ENCODE measurements around the gene TACC3.

Gene TACC3

DNA sequence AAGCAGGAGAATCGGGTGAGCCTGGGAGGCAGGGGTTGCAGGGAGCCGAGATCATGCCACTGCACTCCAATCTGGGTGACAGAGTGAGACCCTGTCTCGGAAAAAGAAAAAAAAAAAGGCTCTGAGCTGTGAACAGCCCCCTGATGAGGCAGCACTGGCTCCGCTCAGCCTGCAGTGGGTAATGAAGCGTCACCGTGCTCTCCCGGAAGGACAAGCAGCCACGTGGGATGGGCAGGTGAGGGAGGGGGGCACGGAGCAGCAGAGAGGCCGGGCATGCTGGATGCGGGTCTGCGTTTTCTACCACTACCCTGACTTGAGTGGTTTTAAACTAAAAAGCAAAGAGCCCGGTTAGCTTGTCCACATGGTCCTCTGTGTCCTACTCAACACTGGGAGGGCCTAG lies 15.5 kb downstream of the TACC3 start:
- Histone ChIP-seq H3K4me3 (ENCODE audit: low read length) (no peak overlapping the region), H3K4me1 (ENCODE audit: insufficient read depth, low read length) (no peaks in the 10 kb centered on the region), H3K27me3 (ENCODE audit: insufficient read depth, low read length) (no peaks in the 10 kb centered on the region), H3K36me3 (ENCODE audit: insufficient read depth, low read length) (peaks cover 85% of the 10 kb centered on the region), H3K9me3 (ENCODE audit: low read length) (peaks cover 19% of the 10 kb centered on the region), H2AFZ (ENCODE audit: low read depth, low read length) (no peak overlapping the region)

DNA sequence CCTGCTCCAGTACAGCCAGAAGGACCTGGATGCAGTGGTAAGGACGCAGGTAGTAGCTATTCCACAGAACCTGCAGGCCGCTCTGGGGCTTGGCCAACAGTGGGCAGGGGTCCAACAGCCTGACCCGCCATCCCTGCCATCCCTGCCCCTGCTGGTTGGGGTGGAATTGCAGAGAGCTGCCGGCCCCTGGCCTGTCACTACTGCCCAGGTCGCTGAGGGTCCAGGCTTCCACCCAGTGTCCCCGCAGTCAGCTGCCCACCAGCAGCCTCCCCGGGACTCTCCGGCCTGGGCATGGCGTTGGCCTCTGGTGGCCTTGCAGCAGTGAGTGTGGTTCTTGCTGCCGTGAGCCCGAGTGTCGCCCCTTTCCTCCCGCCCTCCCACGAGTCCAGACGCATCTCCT lies 16.3 kb downstream of the TACC3 start:
- H3K9me3 ChIP-seq (ENCODE audit: low read length): peaks cover 19% of the 10 kb centered on the region
- no peak overlapping the region for H2AFZ ChIP-seq (ENCODE audit: low read depth, low read length)
- no peaks in the 10 kb centered on the region for H3K27me3 ChIP-seq (ENCODE audit: insufficient read depth, low read length)
- peaks cover 82% of the 10 kb centered on the region for H3K36me3 ChIP-seq (ENCODE audit: insufficient read depth, low read length)
- H3K4me1 ChIP-seq (ENCODE audit: insufficient read depth, low read length): no peaks in the 10 kb centered on the region
- H3K4me3 ChIP-seq (ENCODE audit: low read length): no peak overlapping the region

DNA sequence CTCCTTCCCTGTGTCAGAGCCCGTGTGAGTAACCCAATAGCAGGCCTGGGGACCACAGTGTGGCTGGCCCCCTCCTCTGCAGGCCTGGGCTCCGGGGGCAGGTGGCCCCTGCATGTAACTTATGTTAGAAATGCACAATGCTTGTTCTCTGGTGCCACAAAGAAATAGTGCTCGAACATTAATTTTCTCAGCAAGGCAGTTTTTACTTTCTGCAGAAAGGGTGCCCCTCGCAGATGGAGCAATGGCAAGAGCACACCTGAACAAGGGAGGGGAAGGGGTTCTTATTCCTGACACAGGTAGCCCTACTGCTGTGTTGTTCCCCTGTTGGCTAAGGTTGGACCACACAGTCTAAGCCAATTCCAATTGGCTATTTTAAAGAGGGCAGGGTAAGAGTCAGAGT lies 17.1 kb downstream of the TACC3 start:
- peaks cover 19% of the 10 kb centered on the region for H3K9me3 ChIP-seq (ENCODE audit: low read length)
- no peaks in the 10 kb centered on the region for H3K27me3 ChIP-seq (ENCODE audit: insufficient read depth, low read length)
- H3K36me3 ChIP-seq (ENCODE audit: insufficient read depth, low read length): peaks cover 76% of the 10 kb centered on the region
- H2AFZ ChIP-seq (ENCODE audit: low read depth, low read length): no peak overlapping the region
- no peak overlapping the region for H3K4me3 ChIP-seq (ENCODE audit: low read length)
- H3K4me1 ChIP-seq (ENCODE audit: insufficient read depth, low read length): no peaks in the 10 kb centered on the region

DNA sequence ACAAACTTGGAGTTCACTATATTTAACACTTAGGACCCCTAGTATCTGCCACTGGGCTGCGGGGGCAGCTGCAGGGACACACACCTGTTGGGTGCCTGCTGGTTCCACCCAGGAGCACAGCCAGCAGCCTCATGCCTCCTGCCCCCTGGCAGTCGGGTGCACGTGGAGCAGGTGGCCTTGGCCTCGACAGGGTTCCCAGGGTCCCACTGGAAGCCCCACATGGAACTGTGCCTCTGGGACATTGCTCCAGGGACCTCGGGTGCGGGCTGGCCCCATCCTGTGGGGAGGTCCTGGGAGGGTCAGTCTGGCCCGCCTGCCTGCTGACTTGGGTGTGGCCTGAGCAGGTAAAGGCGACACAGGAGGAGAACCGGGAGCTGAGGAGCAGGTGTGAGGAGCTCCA lies 18.0 kb downstream of the TACC3 start:
- H3K27me3 ChIP-seq (ENCODE audit: insufficient read depth, low read length): no peaks in the 10 kb centered on the region
- H3K4me3 ChIP-seq (ENCODE audit: low read length): no peak overlapping the region
- peaks cover 83% of the 10 kb centered on the region for H3K36me3 ChIP-seq (ENCODE audit: insufficient read depth, low read length)
- H2AFZ ChIP-seq (ENCODE audit: low read depth, low read length): no peak overlapping the region
- no peaks in the 10 kb centered on the region for H3K4me1 ChIP-seq (ENCODE audit: insufficient read depth, low read length)
- peaks cover 19% of the 10 kb centered on the region for H3K9me3 ChIP-seq (ENCODE audit: low read length)

DNA sequence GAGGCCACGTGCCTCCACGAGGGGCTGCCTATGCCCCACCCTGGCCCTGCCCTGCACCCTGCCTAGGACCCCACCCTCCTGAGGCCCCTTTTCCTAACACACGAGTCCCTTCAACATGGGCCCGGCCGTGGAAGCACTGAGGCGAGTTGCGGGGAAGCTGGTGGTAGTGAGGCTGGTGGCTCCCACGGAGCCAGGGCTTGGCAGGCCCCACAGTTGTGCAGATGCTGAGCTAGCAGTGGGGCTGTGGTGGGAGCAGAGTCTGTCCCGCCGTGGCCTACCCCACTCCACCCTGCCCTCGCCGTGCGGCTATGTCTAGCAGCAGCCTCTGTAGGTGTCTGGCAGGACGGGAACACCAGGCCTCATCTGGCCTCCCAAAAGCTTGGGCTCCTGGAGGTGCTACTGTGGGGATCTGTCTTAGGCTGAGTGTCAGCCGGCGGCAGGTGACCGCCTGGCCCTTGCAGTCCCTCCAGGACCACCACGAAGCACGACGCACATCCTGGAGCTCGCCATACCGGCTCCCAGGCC lies 18.8 kb downstream of the TACC3 start:
- Histone ChIP-seq H3K36me3 (ENCODE audit: insufficient read depth, low read length) (peaks cover 81% of the 10 kb centered on the region), H3K4me3 (ENCODE audit: low read length) (no peak overlapping the region), H3K4me1 (ENCODE audit: insufficient read depth, low read length) (no peaks in the 10 kb centered on the region), H3K27me3 (ENCODE audit: insufficient read depth, low read length) (no peaks in the 10 kb centered on the region), H2AFZ (ENCODE audit: low read depth, low read length) (no peak overlapping the region), H3K9me3 (ENCODE audit: low read length) (peaks cover 19% of the 10 kb centered on the region)

DNA sequence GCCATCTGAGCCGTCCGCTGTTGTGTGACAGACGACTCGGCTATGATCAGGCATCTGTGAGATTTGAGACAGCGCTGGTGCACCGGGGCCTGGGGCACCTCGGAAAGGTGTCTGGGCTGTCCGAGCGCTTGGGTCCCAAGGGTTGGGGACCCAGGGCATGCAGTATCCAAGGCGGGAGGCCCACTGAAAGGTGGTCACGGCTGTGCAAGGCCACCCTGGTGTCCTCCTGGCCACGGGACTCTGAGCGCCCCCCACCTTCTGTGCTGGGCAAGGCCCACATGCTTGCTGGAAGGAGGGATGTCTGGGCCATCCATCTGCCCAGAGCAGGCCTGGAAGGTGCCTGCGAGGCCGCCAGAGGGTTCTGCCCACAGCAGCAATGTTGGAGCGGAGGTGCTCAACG lies 19.9 kb downstream of the TACC3 start:
- H3K9me3 ChIP-seq (ENCODE audit: low read length): peaks cover 19% of the 10 kb centered on the region
- no peaks in the 10 kb centered on the region for H3K27me3 ChIP-seq (ENCODE audit: insufficient read depth, low read length)
- peaks cover 72% of the 10 kb centered on the region for H3K36me3 ChIP-seq (ENCODE audit: insufficient read depth, low read length)
- H3K4me1 ChIP-seq (ENCODE audit: insufficient read depth, low read length): no peaks in the 10 kb centered on the region
- H2AFZ ChIP-seq (ENCODE audit: low read depth, low read length): no peak overlapping the region
- H3K4me3 ChIP-seq (ENCODE audit: low read length): no peak overlapping the region

DNA sequence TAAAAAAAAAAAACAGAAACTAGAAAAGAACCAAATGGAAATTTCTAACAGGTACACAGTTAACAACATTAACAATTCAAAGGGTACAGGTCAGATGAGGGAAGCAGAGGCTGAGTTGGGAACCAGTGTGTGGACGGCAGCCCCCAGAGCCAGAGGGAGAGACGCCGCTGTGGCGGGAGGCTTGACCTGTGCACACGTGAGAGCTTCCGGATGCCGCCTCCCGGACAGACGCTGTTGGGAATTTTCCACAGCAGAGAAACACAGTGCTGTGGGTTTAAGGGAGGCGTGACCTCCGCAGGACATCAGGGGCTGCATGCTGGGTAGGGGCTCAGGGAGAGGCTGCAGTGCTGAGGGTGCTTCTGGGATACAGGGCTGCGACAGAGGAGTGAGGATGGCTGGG lies 22.2 kb downstream of the TACC3 start:
- Histone ChIP-seq H3K27me3 (ENCODE audit: insufficient read depth, low read length) (no peaks in the 10 kb centered on the region), H3K9me3 (ENCODE audit: low read length) (peaks cover 1% of the 10 kb centered on the region), H3K36me3 (ENCODE audit: insufficient read depth, low read length) (peaks cover 51% of the 10 kb centered on the region), H2AFZ (ENCODE audit: low read depth, low read length) (no peak overlapping the region), H3K4me3 (ENCODE audit: low read length) (no peak overlapping the region), H3K4me1 (ENCODE audit: insufficient read depth, low read length) (peaks cover 8% of the 10 kb centered on the region)

DNA sequence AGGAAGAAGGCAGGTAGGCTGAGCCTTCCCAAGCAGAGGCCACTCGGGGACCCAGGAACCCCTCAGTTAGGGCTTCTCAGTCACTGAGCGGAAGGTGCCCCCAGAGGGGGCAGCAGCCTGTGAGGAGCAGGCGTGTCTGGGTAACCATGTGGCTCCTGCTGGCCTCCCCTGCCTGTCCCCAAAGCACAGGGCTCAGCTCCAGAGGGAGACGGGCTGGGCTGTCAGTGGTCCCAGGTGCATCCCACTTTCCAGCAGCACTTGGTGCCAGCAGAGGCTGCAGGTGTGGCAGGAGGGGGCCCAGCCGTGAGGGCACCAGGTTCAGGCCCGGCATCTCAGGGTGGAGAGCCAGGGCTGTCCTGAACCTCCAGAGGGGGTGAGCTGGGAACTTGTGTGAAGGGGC lies 22.7 kb downstream of the TACC3 start:
- peaks cover 8% of the 10 kb centered on the region for H3K4me1 ChIP-seq (ENCODE audit: insufficient read depth, low read length)
- peaks cover 47% of the 10 kb centered on the region for H3K36me3 ChIP-seq (ENCODE audit: insufficient read depth, low read length)
- no peak overlapping the region for H2AFZ ChIP-seq (ENCODE audit: low read depth, low read length)
- H3K4me3 ChIP-seq (ENCODE audit: low read length): no peak overlapping the region
- no peaks in the 10 kb centered on the region for H3K27me3 ChIP-seq (ENCODE audit: insufficient read depth, low read length)
- H3K9me3 ChIP-seq (ENCODE audit: low read length): no peaks in the 10 kb centered on the region

DNA sequence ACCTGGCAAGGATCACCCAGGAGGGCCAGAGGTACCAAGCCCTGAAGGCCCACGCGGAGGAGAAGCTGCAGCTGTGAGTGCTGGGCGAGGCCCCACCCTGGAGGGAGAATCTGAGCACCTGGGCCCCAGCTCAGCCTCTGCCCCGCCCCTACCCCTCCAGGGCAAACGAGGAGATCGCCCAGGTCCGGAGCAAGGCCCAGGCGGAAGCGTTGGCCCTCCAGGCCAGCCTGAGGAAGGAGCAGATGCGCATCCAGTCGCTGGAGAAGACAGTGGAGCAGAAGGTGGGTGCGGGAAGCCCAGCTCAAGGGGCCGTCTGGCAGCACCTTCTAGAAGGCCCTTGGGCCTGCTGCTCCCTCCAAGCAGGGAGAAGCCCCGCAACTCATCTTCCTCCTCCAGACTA lies 23.2 kb downstream of the TACC3 start:
- no peaks in the 10 kb centered on the region for H3K27me3 ChIP-seq (ENCODE audit: insufficient read depth, low read length)
- H3K4me3 ChIP-seq (ENCODE audit: low read length): no peak overlapping the region
- H3K4me1 ChIP-seq (ENCODE audit: insufficient read depth, low read length): peaks cover 11% of the 10 kb centered on the region
- H3K9me3 ChIP-seq (ENCODE audit: low read length): no peaks in the 10 kb centered on the region
- H2AFZ ChIP-seq (ENCODE audit: low read depth, low read length): no peak overlapping the region
- H3K36me3 ChIP-seq (ENCODE audit: insufficient read depth, low read length): peaks cover 42% of the 10 kb centered on the region

DNA sequence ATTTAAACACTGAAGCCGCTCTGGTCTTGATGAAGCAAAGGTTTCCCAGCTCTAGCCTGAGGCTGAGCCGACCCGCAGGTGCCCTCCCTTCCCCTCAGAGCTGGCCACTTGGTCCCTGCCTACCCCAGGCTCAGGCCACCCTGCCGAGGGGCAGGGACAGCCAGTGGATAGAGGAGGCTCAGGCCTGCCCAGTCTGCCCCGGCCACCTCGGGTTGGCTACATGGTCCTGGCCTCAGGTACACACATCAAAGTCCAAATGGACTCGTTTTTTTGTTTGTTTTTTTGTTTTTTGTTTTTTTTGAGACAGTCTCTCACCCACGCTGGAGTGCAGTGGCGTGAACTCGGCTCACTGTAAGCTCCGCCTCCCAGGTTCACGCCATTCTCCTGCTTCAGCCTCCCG lies 23.8 kb downstream of the TACC3 start:
- Histone ChIP-seq H3K36me3 (ENCODE audit: insufficient read depth, low read length) (peaks cover 36% of the 10 kb centered on the region), H3K4me1 (ENCODE audit: insufficient read depth, low read length) (peaks cover 15% of the 10 kb centered on the region), H2AFZ (ENCODE audit: low read depth, low read length) (no peak overlapping the region), H3K27me3 (ENCODE audit: insufficient read depth, low read length) (no peaks in the 10 kb centered on the region), H3K9me3 (ENCODE audit: low read length) (no peaks in the 10 kb centered on the region), H3K4me3 (ENCODE audit: low read length) (no peak overlapping the region)

DNA sequence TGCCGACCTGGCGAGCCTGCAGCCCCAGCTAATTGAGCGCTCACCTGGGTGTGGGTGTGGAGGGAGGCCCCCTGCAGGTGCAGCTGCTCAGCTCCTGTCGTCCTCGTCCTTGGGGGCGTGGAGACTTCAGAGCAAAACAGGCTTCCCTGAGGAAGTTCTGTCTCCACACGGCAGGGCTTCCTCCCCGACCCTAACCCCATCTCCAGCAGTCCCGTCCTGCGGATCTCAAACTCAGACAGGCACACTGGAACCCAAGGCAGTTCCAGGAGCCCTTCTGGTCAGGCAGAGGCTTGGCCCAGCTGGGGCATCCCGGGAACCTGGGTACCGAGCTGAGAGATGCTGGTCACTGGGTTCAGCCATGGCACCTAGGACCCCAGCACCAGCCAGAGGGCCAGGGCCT lies 24.4 kb downstream of the TACC3 start:
- H3K4me3 ChIP-seq (ENCODE audit: low read length): no peak overlapping the region
- H3K9me3 ChIP-seq (ENCODE audit: low read length): no peaks in the 10 kb centered on the region
- H3K4me1 ChIP-seq (ENCODE audit: insufficient read depth, low read length): peaks cover 15% of the 10 kb centered on the region
- H3K27me3 ChIP-seq (ENCODE audit: insufficient read depth, low read length): no peaks in the 10 kb centered on the region
- H3K36me3 ChIP-seq (ENCODE audit: insufficient read depth, low read length): peaks cover 31% of the 10 kb centered on the region
- H2AFZ ChIP-seq (ENCODE audit: low read depth, low read length): no peak overlapping the region

DNA sequence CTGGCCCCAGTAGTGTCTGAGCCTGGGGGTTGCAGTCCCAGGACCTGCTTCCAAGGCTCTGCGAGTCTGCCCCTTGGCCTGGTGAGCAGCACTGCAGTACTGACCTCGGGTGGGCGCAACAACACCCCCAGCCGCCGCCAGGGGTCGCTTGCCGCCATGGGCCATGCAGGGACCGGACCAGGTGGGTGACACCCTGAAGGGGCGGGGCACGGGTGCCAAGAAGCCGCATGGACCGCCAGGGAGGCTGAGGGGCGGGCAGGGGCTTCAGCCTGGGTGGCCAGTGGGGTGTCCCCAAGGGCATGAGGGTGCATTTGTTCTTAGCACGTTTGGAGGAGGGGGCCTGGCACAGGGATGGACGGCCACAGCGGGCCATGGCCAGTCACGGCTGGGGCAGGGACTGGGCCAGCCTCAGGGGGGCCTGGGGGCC lies 25.0 kb downstream of the TACC3 start:
- H3K4me1 ChIP-seq (ENCODE audit: insufficient read depth, low read length): peaks cover 15% of the 10 kb centered on the region
- peaks cover 25% of the 10 kb centered on the region for H3K36me3 ChIP-seq (ENCODE audit: insufficient read depth, low read length)
- H3K4me3 ChIP-seq (ENCODE audit: low read length): no peak overlapping the region

DNA sequence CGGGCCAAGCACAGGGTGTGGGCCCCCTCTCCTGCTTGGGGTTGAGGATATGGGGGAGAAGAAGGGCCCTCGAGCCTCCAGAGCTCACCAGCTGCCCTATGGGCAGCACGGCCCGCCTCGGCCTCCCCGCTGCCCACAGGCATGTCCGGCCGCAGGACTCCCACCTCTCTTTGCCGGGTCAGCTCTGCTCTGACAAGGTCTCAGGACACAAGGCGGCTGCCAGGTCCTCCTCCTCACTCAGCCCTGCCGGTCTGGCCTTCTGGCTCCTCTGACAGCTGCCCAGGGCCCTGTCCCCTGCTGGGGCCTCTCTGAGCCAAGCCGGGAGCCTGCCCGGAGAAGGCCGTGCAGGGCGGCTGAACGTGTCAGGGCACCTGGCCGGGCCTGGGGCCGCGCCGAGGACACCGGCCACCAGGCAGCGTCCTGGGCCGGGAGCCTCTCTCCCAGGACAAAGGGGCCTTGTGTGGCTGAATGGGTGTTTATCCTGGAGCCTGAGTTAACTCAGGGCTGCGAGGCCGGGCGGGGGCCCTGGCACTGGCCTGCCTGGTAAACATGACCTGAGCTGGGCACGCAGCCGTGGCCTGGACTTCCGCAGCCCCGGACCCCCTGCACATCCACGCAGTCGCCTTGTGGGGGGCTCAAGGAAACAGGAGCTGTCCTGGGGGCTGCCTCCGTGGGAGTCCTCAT lies 25.7 kb downstream of the TACC3 start:
- no peak overlapping the region for H3K4me3 ChIP-seq (ENCODE audit: low read length)
- H3K36me3 ChIP-seq (ENCODE audit: insufficient read depth, low read length): peaks cover 17% of the 10 kb centered on the region
- peaks cover 15% of the 10 kb centered on the region for H3K4me1 ChIP-seq (ENCODE audit: insufficient read depth, low read length)
- H3K9me3 ChIP-seq (ENCODE audit: low read length): no peaks in the 10 kb centered on the region
- H3K27me3 ChIP-seq (ENCODE audit: insufficient read depth, low read length): no peaks in the 10 kb centered on the region
- no peak overlapping the region for H2AFZ ChIP-seq (ENCODE audit: low read depth, low read length)

More for the DNA sequence above, 25.0 kb downstream of the TACC3 start:
- Histone ChIP-seq H2AFZ (ENCODE audit: low read depth, low read length) (no peak overlapping the region), H3K27me3 (ENCODE audit: insufficient read depth, low read length) (no peaks in the 10 kb centered on the region), H3K9me3 (ENCODE audit: low read length) (no peaks in the 10 kb centered on the region)

DNA sequence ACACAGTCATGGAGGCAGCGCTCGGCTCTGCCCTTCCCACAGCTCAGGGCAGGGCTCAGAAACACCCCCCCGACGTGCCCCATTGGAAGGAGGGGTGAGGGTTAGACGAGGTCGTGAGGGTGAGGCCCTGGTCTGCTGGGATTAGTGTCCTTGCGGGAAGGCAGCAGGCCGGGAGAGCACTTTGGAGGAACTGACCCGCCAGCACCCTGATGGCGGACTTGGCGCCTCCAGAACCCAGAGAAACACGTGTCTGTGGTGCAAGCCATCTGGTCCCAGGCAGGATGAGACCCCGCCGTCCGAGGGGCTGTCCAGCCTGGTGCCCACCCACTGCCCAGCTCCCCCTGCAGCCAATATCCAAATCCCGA lies 26.3 kb downstream of the TACC3 start:
- H3K36me3 ChIP-seq (ENCODE audit: insufficient read depth, low read length): peaks cover 15% of the 10 kb centered on the region
- no peak overlapping the region for H3K4me3 ChIP-seq (ENCODE audit: low read length)
- peaks cover 15% of the 10 kb centered on the region for H3K4me1 ChIP-seq (ENCODE audit: insufficient read depth, low read length)
- H2AFZ ChIP-seq (ENCODE audit: low read depth, low read length): no peak overlapping the region
- no peaks in the 10 kb centered on the region for H3K27me3 ChIP-seq (ENCODE audit: insufficient read depth, low read length)
- no peaks in the 10 kb centered on the region for H3K9me3 ChIP-seq (ENCODE audit: low read length)

All from neuron (in vitro differentiated cells).